PC-3 (cell line): Measurements from ENCODE around the gene BMP7.

ENCODE experiments used
- CTCF ChIP-seq: fragments of 300-600 bp; sonication (generic); conservative IDR thresholded peaks from 2 replicates; pipeline ENCODE4 v1.5.1; 2017; ENCODE audit warnings: antibody characterized with exemption, low read depth, mild to moderate bottlenecking, low read length
- EZH2 ChIP-seq: fragments of 300-600 bp; sonication (generic); IDR thresholded peaks from one replicate; pipeline ENCODE4 v1.6.1; 2017; ENCODE audit warnings: antibody characterized with exemption, mild to moderate bottlenecking, low read length; ENCODE audit not compliant: unreplicated experiment

- no peak for TF ChIP-seq CTCF
- TF ChIP-seq EZH2, result no peak
Measured at GRCh38 chr20:57249073-57249472, 17.4 kb downstream of the BMP7 start.
